ENCODE data around the gene FGR.

Gene FGR

GRCh38 chr1:27566462-27567145, 68.4 kb downstream of the FGR start:
- peak in 2 of 14 donors; percentile 4 to 46 for DNase-seq

- peak in 5 of 14 donors; percentile 23 to 55 (median 47) for DNase-seq
These were observed 70.0 kb downstream of the FGR start for GRCh38 chr1:27564710-27565649.

DNA sequence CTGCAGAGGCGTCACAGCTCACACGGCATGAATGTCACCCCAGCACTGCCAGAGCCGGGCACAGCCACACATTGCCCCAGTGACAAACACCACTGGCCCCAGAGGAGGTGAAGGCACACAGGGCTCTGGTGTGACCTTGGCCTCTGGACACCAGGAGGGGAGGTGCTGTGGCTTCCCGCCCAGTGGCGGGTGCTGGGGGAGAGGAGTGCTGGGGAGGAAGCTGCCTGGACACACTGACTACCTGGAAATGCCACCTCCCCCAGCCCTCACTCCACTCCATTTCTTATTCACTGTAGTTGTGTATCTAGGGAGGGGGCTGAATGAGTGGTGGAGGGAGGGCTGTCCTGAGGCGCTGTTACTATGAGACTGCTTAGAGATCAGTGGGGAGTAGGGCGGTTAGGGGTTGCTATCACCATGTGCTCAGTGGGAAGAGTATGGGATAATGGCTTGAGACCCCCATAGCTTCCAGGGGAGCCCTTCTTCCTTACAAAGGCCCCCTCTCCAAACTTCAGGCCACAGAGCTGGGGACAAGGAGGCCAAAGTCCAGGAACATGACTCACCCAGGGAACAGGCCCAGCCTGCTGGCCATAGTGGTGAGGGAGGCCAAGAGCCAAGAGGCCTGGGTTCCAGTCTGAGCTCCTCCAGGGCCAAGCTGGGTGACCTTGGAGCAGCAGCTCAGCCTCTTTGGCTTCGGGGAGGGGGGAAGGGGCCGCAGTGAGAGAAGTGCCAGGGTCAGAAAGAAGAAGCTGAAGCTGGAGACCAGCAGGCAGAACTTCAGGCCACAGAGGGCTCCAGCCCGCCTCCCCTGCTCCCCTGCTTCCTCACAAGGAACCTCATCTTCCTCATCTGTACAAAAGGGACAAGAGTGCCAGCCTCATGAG, 71.2 kb downstream of the FGR start:
- peak in 8 of 14 donors; percentile 37 to 81 (median 47) for DNase-seq

GRCh38 chr1:27563341-27563590, 71.7 kb downstream of the FGR start:
- DNase-seq, result no peak

GRCh38 chr1:27562534-27563340, 72.2 kb downstream of the FGR start:
- no peak for DNase-seq

Measured in C1 segment of cervical spinal cord (tissue), 14 donors.